GM12873 (cell line): ENCODE results near the gene AKAP6.

Experiments
- CTCF ChIP-seq: IDR thresholded peaks from 2 replicates; pipeline ENCODE4 v1.5.1; 2012; ENCODE audit warnings: low read depth, mild to moderate bottlenecking, moderate library complexity, low read length, control low read depth; ENCODE audit not compliant: insufficient read depth; ENCODE audit errors: missing control alignments

Gene AKAP6

DNA sequence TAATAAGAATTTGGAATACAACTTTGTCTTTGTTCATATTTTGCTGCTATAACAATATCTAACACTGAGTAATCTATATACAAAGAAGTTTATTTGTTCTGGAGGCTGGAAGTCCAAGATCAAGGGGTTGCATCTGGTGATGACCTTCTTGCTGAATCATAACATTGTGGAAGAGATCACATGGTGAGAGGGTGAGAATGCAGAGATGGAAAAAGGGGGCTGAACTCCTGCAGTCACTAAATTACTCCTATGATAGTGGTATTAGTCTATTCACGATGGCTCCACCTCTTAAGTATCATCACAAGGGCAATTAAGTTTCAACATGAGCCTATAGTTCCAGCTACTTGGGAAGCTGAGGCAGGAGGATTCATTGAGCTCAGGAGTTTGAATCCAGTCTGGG is 4.5 kb upstream of the AKAP6 start:
- TF ChIP-seq CTCF, result no peak

DNA sequence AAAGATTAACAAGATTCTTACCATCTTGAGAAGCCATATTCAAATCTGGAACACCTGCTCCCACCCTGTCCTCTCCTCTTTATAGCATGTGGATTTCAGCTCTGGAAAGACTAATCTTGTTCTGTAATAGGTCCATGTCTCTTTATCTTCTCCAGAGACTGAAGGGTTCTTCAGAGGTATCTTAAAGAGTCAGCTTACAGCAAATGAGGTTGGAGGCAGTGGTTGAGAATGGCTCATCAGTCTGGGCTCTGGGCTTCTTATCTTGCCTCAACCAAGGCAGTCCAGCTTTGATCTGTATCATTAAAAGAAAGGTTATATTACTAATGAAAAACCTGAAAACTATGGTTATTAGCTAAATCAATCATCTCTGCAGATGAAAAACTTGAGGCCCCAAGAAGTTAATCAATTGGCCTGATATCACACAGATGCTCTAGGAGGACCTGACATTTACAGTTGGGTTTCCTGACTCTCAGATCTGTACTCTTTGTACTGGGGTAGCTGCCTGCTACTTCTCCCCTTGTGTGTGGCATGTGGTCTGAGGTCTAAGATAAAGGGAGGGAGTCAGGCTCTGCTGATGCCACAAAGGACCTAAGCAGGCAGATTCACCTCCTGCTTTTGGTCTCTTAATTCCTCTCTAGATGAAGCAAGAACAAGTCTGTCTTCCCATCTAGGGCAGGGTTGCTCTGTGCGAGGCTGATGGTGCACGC is 1.7 kb upstream of the AKAP6 start:
- no peak for TF ChIP-seq CTCF

- no peak for TF ChIP-seq CTCF
Observed at GRCh38 chr14:32329690-32330285, 690 bp downstream of the AKAP6 start.

- TF ChIP-seq CTCF, result no peak
Observed at GRCh38 chr14:32330351-32331111, 1.4 kb downstream of the AKAP6 start.

DNA sequence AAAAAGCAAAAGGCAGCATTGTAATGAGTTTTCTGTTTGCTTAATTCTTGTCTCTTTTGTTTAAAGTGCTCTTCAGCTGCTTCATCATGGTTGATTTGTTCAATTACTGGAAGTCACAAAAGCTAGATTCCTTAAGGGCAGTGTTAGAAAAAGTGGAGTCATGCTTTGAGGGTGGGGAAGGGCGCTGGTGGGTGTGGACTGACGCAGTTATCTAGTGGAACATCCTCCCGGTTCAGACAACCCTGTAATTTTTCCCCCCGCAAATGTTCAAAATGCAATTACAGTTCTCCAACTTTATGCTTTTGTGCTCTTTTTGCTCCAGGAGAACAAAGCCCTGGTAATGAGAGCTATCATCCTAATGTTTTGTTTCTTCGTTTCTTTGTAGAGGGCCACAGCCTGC is 2.1 kb downstream of the AKAP6 start:
- no peak for TF ChIP-seq CTCF

GRCh38 chr14:32332415-32333316 is 3.6 kb downstream of the AKAP6 start:
- no peak for TF ChIP-seq CTCF

DNA sequence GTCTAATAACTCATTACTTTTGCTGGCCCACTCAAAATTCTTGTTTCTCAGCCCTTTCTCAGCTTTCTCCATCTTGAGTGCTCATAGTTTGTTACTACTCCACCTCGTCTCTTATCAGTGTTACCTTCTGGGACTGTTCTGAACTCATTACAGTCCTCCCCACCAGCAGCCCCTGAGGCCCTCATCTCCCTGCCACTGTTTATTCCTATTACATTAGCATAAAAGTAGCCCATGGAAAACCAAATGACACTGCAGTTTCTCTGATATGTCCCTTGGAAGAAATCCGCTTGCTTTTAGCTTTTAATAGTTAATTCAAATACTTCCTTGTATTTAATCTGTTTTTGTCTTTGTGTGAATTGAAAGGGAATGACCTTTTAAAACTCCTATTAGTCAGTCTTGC is 7.6 kb downstream of the AKAP6 start:
- TF ChIP-seq CTCF, result no peak
